Stimulated activated CD8-positive, alpha-beta memory T cell treated with anti-CD3 and anti-CD28 coated beads, Interleukin-15, amount 100 ng/mL, for 48 hours (primary cell): ENCODE results near the gene DACT1.

ENCODE experiments used
- DNase-seq, 2 donors: peaks; one replicate each; pipeline ENCODE4 v3.0.0-alpha.2; 2020; ENCODE audit warnings: low read depth in 2 of 2

Gene DACT1

DNA sequence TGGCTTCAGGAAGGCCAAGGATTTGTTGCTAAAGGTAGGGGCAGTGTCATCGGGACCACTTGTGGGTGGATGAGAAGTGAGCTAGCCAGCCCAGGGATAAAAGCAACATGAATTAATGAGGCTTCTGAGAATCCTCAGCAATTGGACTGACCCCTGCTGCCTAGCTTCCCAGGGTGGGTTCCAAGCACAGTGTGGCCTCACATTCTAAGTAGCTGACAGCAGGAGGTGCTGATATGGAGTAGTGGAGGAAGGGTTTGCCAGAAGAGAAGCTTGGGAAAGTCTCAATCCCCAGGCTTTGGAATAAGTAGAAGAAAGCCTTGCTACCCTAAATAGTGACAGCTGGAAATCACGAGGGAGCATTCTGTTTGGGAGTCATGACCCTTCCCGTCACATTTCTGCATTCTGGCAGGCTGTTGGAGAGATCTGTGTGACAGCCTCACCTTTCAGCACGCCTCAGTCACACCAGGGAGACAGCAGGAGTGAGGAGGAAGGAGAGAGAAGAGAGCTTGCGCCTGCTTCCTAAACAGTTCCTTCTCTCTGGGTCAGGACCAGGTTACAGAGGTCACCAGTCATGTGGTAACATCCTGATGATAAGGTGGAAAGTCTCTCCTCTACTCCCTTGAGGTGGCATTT, 31.2 kb downstream of the DACT1 start:
- no peak for DNase-seq

DNA sequence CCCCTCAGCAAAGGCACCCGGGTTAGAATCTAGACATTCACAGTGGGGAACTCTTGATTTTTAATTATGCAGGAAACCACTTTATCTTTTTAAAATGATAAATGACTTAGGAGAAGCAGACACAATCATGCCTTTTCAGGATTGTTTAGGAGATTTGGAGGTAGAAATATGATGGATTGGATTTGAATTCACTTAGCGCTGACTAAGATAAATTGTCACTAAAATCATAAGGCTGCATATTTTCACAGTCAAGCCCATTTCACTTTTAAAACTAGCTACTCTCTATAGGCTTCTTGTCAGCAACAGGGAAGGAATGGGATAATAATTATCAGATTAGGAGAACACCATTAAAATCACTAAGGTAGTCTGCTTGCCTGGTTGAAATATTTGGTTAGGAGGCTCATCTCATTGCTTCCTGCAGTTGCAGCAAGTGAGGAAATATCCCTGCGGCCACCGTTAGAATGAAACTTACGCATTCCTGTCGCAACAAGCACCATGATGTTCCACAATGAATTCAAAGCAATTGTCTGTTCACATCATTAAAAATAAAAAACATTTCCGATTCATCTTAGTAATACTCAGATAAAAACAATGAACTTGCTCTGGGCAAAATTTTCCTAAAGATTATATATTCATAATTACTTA, 31.9 kb downstream of the DACT1 start:
- no peak for DNase-seq

DNA sequence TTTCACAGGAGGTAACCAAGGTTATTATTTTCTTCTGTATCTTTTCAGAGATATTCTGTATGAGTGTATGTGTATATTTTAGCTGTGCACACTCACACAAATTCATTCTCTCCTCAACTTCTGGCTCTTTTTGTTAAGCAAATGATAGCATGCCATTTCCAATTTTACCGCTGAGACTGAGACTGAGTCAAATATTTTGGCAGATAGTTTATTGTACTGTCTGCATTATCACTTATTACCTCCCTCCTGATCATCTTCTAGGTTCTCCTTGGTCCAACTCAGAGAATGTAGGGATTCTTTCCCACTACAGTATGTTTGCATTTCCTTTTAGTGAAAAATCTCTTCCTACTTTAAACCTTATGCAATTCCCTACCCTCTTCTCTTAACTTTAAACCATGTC, 33.3 kb downstream of the DACT1 start:
- no peak for DNase-seq

DNA sequence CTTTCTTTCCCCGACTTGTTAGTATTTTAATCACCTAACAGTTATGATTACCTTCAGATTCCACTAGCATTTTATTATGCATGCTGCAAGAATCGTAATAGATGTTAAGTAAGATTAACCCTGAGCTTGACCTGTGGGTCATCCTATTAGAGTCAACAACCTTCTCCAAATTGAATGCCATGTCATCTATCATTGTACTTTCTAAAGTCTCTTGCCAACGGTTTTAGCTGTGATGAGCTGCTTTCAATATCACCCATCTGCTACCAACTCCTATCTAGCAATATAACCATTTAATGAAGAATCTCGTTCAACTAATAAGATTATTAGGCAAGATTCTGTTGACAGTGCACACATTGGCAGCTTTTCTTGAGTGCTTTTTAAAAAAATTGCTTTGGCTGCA, 33.7 kb downstream of the DACT1 start:
- DNase-seq = no peak

DNA sequence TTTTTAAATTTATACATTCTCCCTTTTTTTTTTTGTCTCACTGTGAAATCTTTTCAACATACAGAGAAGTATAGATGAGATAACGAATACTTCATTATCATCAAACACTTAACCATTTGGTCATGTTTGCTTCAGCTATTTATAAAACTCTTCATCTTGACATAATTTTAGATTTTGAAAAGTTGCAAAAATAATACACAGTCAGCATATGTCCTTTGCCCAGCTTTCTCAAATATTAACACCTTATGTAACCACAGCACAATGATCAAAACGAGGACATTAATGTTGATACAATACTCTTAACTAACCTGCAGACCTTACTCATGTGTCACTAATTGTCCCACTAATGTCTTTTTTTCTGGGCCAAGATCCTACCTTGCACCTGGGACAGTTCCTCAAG, 36.0 kb downstream of the DACT1 start:
- DNase-seq = no peak

DNA sequence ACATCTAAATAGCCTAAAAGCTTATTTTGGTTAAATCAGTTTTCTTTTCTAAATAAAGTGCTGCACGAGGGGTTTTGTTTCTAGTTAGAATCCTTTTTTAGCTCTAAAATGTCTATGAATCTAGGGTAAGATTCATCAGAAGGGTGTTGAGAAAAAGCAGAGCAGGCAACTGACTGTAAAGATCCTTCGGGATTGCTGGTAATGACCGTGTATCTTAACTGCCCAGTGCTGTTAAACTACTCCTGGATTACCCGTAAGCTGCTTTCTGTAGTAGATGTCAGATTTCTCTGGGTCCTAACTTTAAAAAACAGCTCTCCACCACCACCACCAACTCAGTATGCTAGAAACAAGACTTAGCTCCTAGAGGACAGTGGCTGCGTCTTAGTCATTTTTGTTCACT, 39.2 kb downstream of the DACT1 start:
- DNase-seq = no peak

DNA sequence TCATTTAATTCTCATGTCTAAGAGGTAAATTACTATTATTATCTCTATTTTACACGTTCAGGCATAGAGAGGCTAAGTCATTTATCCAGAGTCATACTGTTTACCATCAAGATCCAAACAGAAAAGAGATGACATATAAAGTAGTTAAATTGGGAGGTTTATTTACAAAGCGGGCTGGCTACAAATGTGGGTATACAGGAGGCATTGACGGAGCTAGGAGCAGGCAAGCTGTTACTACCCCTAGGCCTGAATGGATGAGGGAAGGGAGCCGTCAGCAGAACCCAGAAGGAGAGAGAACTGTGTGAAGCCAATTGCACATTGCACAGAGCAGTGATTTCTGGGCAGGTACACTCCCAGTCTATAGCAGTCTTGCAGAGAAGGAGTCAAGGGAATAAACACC, 39.8 kb downstream of the DACT1 start:
- no peak for DNase-seq

- no peak for DNase-seq
Measured at GRCh38 chr14:58677996-58678395, 40.2 kb downstream of the DACT1 start.

DNA sequence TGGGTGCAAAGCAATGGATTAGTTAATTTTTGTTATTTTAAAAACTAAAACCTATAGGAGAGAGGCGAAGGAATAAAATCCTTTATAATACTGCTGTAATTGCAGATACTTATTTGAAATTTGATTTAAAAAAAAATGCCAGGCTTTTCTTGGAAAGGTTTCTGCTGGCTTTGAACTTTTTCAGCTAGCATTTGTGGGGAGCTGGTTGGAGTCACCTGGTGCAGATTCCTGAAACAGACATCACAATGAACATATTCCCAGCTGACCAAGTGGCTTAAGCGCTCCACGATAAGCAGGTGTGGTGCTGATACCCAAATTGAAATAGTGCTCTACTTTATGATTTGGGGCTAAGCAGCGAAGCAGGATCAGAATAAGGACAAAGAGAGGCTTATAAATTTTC, 42.9 kb downstream of the DACT1 start:
- DNase-seq = no peak

DNA sequence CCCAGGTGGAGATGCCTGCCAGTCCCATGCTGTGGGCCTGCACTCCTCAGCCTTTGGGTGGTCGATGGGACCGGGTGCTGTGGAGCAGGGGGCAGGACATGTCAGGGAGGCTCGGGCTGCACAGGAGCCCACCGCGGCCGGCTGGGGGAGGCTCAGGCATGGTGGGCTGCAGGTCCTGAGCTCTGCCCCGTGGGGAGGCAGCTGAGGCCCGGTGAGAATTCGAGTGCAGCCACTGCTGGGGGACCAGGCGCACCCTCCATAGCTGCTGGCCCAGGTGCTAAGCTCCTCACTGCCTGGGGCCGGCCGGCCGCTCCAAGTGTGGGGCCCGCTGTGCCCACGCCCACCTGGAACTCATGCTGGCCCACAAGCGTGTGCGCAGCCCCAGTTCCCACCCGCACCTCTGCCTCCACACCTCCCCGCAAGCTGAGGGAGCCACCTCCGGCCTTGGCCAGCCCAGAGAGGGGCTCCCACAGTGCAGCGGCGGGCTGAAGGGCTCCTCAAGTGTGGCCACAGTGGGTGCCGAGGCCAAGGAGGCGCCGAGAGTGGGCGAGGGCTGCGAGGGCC, 49.6 kb downstream of the DACT1 start:
- no peak for DNase-seq

DNA sequence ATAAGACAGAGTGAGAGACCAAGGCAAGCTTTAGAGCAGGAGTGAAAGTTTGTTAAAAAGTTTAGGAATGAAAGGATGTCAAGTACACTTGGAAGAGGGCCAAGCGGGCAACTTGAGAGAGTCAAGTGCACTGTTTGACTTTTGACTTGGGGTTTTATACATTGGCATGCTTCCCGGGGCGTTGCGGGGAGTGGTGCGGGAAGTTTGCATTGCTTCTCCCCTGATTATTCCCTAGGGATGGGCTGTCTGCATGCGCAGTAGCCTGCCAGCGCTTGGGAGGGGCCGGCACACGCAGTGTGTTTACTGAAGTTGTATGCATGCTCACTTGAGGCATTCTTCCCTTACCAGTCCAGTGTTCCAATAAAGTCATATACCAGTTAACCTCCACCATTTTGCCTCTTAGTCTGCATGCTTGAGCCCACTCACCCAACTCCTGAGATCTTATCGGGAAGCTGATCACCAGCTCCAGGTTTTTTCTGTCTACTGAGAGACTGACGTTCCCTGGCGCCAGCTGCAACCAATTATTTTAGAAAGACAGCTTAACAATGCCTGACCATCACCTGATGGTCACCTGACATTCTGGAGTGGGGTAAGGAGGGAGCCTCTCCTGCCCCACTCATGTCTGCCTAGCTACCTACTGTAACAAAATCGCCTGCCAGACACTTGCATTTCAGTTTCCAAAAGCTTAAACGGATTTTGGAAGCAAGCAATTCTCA, 53.2 kb downstream of the DACT1 start:
- no peak for DNase-seq

- no peak for DNase-seq
Measured at GRCh38 chr14:58693048-58693447, 55.3 kb downstream of the DACT1 start.

GRCh38 chr14:58695514-58695913, 57.8 kb downstream of the DACT1 start:
- no peak for DNase-seq

DNA sequence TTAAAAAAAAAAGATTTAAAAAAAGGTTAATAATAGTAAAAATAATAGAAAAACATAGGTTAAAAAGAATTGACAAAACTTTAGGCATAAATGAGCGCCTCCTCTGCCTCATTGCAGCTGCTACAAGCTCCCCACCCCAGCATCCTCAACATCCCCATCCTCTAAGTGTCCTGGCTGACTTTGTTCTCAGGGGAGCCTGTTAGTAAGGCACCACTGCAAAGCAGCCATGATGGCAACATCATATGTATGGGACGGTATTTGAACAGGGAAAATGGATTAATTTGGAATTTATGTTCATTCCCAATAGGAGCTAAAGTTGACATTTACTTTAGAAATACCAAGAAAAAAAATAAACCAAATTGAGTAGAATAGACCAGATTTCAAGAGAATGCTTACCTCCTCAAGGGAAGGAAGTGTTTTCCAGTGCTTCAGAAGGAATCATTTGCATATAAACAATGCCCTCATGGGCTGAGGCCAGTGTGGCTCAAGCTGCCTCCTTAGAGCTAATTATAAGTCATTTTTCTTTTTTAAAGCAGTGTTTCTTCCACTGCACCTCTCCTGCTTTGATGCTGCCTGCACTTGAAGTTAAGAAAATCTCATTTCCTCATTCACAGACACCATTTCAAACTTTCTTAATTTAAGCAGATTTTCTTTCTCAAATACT, 59.6 kb downstream of the DACT1 start:
- no peak for DNase-seq
